DMS79 treated with DMSO at 0.1 percent for 48 hours (cell line): ENCODE data around the gene LPGAT1.

Experiments used
- DNase-seq: peaks from one replicate; lab custom pipeline; 2025; lab: John Stamatoyannopoulos, UW

Gene LPGAT1

GRCh38 chr1:211828584-211829342 lies 1.8 kb downstream of the LPGAT1 start:
- no peak for DNase-seq

GRCh38 chr1:211827051-211827450 lies 3.5 kb downstream of the LPGAT1 start:
- no peak for DNase-seq

- no peak for DNase-seq
Observed at GRCh38 chr1:211825980-211826379, 4.6 kb downstream of the LPGAT1 start.

DNA sequence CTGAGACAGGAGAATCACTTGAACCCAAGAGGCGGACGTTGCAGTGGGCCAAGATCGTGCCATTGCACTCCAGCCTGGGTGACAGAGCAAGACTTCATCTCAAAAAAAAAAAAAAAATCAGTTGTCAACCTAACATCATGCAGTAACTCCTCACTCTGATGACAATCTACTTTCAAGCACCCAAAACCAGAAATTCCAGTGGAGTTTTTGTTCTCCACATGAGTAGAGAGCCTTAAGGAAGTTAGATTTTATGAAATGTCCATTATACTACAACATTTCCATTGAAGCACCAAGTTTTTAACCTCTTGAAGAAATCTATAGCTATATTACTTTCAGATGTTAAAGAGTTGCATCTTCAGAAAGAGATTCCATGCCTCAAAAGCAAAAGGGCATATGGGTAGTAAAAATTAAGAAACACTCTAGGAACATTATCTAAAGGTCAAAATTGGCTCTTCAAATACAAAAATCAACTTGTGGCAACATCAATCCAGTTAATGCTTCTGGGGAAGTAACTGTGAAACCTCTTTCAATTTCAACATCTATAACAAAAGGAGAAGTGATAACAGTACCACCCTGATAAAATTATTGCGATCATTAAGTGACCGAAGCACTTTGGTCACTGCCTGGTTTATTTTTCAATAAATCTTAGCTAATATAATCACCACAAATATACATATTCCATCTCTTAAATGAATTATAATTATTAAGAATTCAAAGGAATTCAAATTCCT lies 7.7 kb downstream of the LPGAT1 start:
- no peak for DNase-seq

- no peak for DNase-seq
Observed at GRCh38 chr1:211816586-211816985, 14.0 kb downstream of the LPGAT1 start.

GRCh38 chr1:211814313-211814712 lies 16.2 kb downstream of the LPGAT1 start:
- peak; percentile 48 for DNase-seq

GRCh38 chr1:211813590-211813989 lies 17.0 kb downstream of the LPGAT1 start:
- peak; percentile 45 for DNase-seq

GRCh38 chr1:211812584-211812983 lies 18.0 kb downstream of the LPGAT1 start:
- no peak for DNase-seq

- no peak for DNase-seq
Observed at GRCh38 chr1:211811848-211812247, 18.7 kb downstream of the LPGAT1 start.

DNA sequence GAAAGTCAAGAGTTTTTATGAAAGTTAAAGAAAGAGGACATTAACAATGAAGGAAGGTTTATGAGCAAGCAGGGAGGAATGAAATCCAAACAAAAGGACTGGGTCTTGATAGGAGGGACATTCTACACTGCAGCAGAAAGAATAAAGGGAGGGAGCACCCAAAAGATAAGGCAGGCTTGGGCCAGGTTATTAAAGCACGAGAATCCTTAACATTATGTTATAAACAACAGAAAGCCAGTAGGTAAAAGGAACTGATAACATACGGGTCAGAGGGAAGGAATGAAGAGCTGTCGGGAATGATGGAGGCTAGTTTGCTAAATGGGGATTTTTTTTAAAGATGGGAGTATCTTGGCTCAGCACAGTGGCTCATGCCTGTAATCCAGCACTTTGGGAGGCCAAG lies 19.4 kb downstream of the LPGAT1 start:
- no peak for DNase-seq

- no peak for DNase-seq
Observed at GRCh38 chr1:211808475-211808874, 22.1 kb downstream of the LPGAT1 start.

DNA sequence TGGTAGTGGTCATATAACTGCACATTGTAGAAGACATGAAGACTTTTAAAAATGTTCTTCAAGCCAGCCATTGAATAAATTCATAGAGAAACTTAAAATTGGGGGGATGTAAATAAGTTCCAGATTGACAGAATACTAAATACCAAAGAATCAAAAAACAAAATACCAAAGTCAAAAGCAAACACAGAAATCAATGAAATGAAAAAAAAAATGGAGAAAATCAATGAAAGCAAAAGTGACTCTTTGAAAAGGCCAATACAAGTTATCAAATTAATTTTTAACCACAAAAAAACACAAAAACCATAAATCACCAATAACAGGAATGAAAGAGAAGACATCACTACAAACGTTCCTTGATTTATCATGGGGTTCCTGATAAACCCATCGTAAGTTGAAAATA lies 25.6 kb downstream of the LPGAT1 start:
- no peak for DNase-seq

- DNase-seq, result no peak
Observed at GRCh38 chr1:211800925-211801607, 29.5 kb downstream of the LPGAT1 start.

- DNase-seq, result no peak
Observed at GRCh38 chr1:211797994-211798393, 32.6 kb downstream of the LPGAT1 start.

- DNase-seq, result no peak
Observed at GRCh38 chr1:211791979-211792378, 38.6 kb downstream of the LPGAT1 start.

GRCh38 chr1:211789641-211790464 lies 40.7 kb downstream of the LPGAT1 start:
- DNase-seq, result no peak

- DNase-seq, result no peak
Observed at GRCh38 chr1:211788626-211789025, 41.9 kb downstream of the LPGAT1 start.

GRCh38 chr1:211783897-211784296 lies 46.7 kb downstream of the LPGAT1 start:
- DNase-seq, result no peak

DNA sequence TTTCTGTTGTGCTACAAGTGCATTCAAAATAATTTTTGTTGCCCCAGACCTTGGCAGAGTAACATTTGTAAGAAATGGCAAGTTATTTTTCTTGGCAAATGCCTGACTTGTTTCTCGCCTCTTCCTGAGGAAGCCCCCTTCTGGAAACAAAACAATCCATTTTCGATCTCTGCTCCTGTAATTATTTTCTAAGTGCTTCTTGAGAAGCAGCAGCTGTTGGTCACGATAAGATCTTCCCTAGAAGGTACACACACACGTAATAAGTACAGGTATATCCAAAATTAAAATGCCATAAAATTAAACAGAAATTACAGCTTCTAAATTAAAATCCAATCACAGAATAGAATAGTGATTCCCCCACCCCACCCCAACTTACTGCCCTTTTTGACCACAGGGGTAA lies 47.3 kb downstream of the LPGAT1 start:
- DNase-seq, result peak; percentile 86

DNA sequence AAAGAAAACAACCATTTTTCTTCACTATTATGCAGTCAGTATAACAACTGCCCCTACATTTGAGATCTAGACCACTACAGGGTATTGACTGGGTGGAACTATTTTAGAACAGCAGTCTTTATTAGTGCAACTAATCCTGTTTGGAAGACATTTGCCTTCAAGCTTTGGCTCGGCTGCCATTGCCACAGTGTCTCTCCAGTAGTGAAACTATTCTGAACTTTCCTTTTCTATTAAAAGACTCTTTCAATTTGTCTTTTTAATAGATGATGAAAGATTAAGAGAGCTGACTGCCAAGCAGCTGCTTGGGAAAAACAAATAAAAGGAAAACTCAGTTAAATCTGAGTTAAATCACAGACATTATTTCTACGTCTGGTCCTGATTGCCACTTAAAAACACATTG lies 49.3 kb downstream of the LPGAT1 start:
- DNase-seq, result no peak

- no peak for DNase-seq
Observed at GRCh38 chr1:211775170-211775569, 55.4 kb downstream of the LPGAT1 start.

GRCh38 chr1:211764701-211765100 lies 65.9 kb downstream of the LPGAT1 start:
- DNase-seq, result peak; percentile 16
